CD8-positive, alpha-beta memory T cell (primary cell): ENCODE measurements around the gene ADGRD2. TPM values are rescaled to one million over a fixed set of nuclear protein-coding genes. Genes with fewer than 3 reads are reported as not detected.

ENCODE experiments used
- CTCF ChIA-PET: fragments of 350-600 bp; sonication (Branson Sonifier 250); formaldehyde crosslinking; loops from one replicate; lab custom pipeline; 2021; ENCODE audit warnings: antibody characterized with exemption; lab: Charles Lee
- POLR2A ChIA-PET: fragments of 350-600 bp; sonication (Branson Sonifier 250); formaldehyde crosslinking; loops from one replicate; lab custom pipeline; 2021; ENCODE audit warnings: antibody characterized with exemption; lab: Charles Lee
- DNase-seq, 5 donors: peaks; one replicate each; pipeline versions ENCODE4 v3.0.0 to v3.0.0-alpha.2; 2020 to 2022; ENCODE audit warnings: mixed read lengths in 1 of 5
- H3K27ac ChIP-seq: one replicate; pipeline ENCODE4 v1.7.0; 2013; ENCODE audit warnings: low read depth, mild to moderate bottlenecking, low read length, moderate library complexity
- H3K27me3 ChIP-seq: 2 replicates; pipeline ENCODE4 v1.7.0; 2013; ENCODE audit warnings: low read length, mild to moderate bottlenecking; ENCODE audit not compliant: insufficient read depth, poor library complexity, severe bottlenecking
- H3K36me3 ChIP-seq: 2 replicates; pipeline ENCODE4 v1.7.0; 2013; ENCODE audit warnings: mild to moderate bottlenecking, low read length, moderate library complexity; ENCODE audit not compliant: insufficient read depth
- H3K4me1 ChIP-seq: 2 replicates; pipeline ENCODE4 v1.7.0; 2013; ENCODE audit warnings: mild to moderate bottlenecking, low read length, moderate library complexity; ENCODE audit not compliant: insufficient read depth
- H3K4me3 ChIP-seq: 2 replicates; pipeline ENCODE4 v1.7.0; 2013; ENCODE audit warnings: mild to moderate bottlenecking, low read length
- H3K9me3 ChIP-seq: 2 replicates; pipeline ENCODE4 v1.7.0; 2013; ENCODE audit warnings: mild to moderate bottlenecking, low read length
- H3K27ac Mint-ChIP-seq, 8 donors: one replicate each; pipeline ENCODE4 v1.8.0; 2020 to 2021; ENCODE audit warnings: mixed read lengths in 8 of 8, mild to moderate bottlenecking in 6 of 8, inconsistent platforms in 3 of 8, moderate library complexity in 3 of 8
- H3K27me3 Mint-ChIP-seq, 2 donors: one replicate each; pipeline ENCODE4 v1.8.0; 2020 to 2021; ENCODE audit warnings: mixed read lengths in 2 of 2, mild to moderate bottlenecking in 1 of 2, moderate library complexity in 1 of 2
- H3K36me3 Mint-ChIP-seq, 3 donors: one replicate each; pipeline ENCODE4 v1.8.0; 2020 to 2021; ENCODE audit warnings: mixed read lengths in 3 of 3, inconsistent platforms in 1 of 3, mild to moderate bottlenecking in 1 of 3
- H3K4me1 Mint-ChIP-seq, 3 donors: one replicate each; pipeline ENCODE4 v1.8.0; 2020 to 2021; ENCODE audit warnings: mixed read lengths in 3 of 3, inconsistent platforms in 1 of 3, mild to moderate bottlenecking in 1 of 3
- H3K4me3 Mint-ChIP-seq, 7 donors: one replicate each; pipeline ENCODE4 v1.8.0; 2020 to 2021; ENCODE audit warnings: mixed read lengths in 7 of 7, mild to moderate bottlenecking in 6 of 7, moderate library complexity in 4 of 7, inconsistent platforms in 2 of 7
- H3K9me3 Mint-ChIP-seq, 5 donors: one replicate each; pipeline ENCODE4 v1.8.0; 2020 to 2022; ENCODE audit warnings: mixed read lengths in 5 of 5, mild to moderate bottlenecking in 3 of 5, moderate library complexity in 2 of 5, inconsistent platforms in 1 of 5
- polyA plus RNA-seq: library from polyadenylated mRNA; unstranded; fragments of 300-500 nt; fragmentation: Illumina TruSeq; gene quantifications from one replicate; pipeline ENCODE4 v1.2.3, GENCODE V29; 2021
- total RNA-seq, 2 experiments: library from RNA; stranded (reverse); gene quantifications; one replicate each; pipeline ENCODE4 v1.2.3, GENCODE V29; 2021

The ADGRD2 gene
- not detected for total RNA-seq
- polyA plus RNA-seq = not detected

- Mint-ChIP-seq H3K9me3 (no peaks in the 10 kb centered on the region), H3K36me3 (no peaks in the 10 kb centered on the region), H3K27me3 (peaks cover 22 to 36% of the 10 kb centered on the region in 2 donors), H3K4me3 (no peak within 1 kb of the TSS), H3K27ac (no peak within 1 kb of the TSS), H3K4me1 (no peaks in the 10 kb centered on the region)
- no peak for DNase-seq
- no peak within 1 kb of the TSS for H3K4me3 ChIP-seq
- POLR2A ChIA-PET = no interaction called here
- no peaks in the 10 kb centered on the region for H3K36me3 ChIP-seq
- H3K27me3 ChIP-seq = peaks cover 4% of the 10 kb centered on the region
- no peaks in the 10 kb centered on the region for H3K4me1 ChIP-seq
- no peaks in the 10 kb centered on the region for H3K9me3 ChIP-seq
- CTCF ChIA-PET = no interaction called here
- no peak within 1 kb of the TSS for H3K27ac ChIP-seq
These were observed at the start of gene ADGRD2 for GRCh38 chr9:124450241-124450924. Gene ADGRD2, plus strand, starts transcription at chr9:124450451. Its CDS starts 1,216 bp downstream, at chr9:124451667.

- Histone ChIP-seq H3K4me3 (no peak overlapping the region), H3K36me3 (peaks cover 41% of the 10 kb centered on the region), H3K27me3 (no peaks in the 10 kb centered on the region), H3K9me3 (no peaks in the 10 kb centered on the region), H3K4me1 (peaks cover 3% of the 10 kb centered on the region), H3K27ac (no peak overlapping the region)
- POLR2A ChIA-PET = no interaction called here
- Mint-ChIP-seq H3K27me3 (no peaks in the 10 kb centered on the region), H3K4me3 (no peak overlapping the region), H3K4me1 (peaks cover 41 to 70% (median 44%) of the 10 kb centered on the region in 3 donors), H3K9me3 (no peaks in the 10 kb centered on the region), H3K27ac (no peak overlapping the region), H3K36me3 (peaks cover 10 to 91% (median 31%) of the 10 kb centered on the region in 3 donors)
- DNase-seq = no peak
- CTCF ChIA-PET = no interaction called here
These were observed 47.0 kb upstream of the ADGRD2 start for GRCh38 chr9:124403246-124403645.

- H3K27me3 ChIP-seq = no peaks in the 10 kb centered on the region
- H3K4me1 ChIP-seq = peaks cover 6% of the 10 kb centered on the region
- H3K27ac ChIP-seq = no peak overlapping the region
- Mint-ChIP-seq H3K4me1 (peaks cover 39 to 62% (median 61%) of the 10 kb centered on the region in 3 donors), H3K4me3 (no peak overlapping the region), H3K36me3 (peaks cover 10 to 87% (median 42%) of the 10 kb centered on the region in 3 donors), H3K9me3 (no peaks in the 10 kb centered on the region), H3K27me3 (no peaks in the 10 kb centered on the region), H3K27ac (peak overlapping the region in 1 of 8 donors; percentile 29)
- peaks cover 42% of the 10 kb centered on the region for H3K36me3 ChIP-seq
- POLR2A ChIA-PET = no interaction called here
- CTCF ChIA-PET = interaction anchor here (1.3 kb wide), 1 partner anchor 10 kb away, joined by 4 read pairs; no protein-coding TSS in a partner anchor
- no peaks in the 10 kb centered on the region for H3K9me3 ChIP-seq
- H3K4me3 ChIP-seq = no peak overlapping the region
- DNase-seq = no peak
These were observed 40.8 kb upstream of the ADGRD2 start for GRCh38 chr9:124409410-124409809.

GRCh38 chr9:124410321-124410913 lies 39.8 kb upstream of the ADGRD2 start:
- H3K4me1 ChIP-seq = peaks cover 12% of the 10 kb centered on the region
- no peaks in the 10 kb centered on the region for H3K27me3 Mint-ChIP-seq
- H3K9me3 ChIP-seq = no peaks in the 10 kb centered on the region
- peak overlapping the region in 2 of 7 donors; percentile 5 to 26 for H3K4me3 Mint-ChIP-seq
- H3K4me1 Mint-ChIP-seq = peaks cover 48 to 68% (median 67%) of the 10 kb centered on the region in 3 donors
- no peak for DNase-seq
- no peak overlapping the region for H3K27ac ChIP-seq
- H3K36me3 Mint-ChIP-seq = peaks cover 6 to 88% (median 38%) of the 10 kb centered on the region in 3 donors
- H3K27me3 ChIP-seq = no peaks in the 10 kb centered on the region
- H3K9me3 Mint-ChIP-seq = peaks cover 0 to 1% (median under 1%) of the 10 kb centered on the region in 5 donors
- ChIA-PET CTCF (no interaction called here), POLR2A (interaction anchor here (0.6 to 0.7 kb wide), 2 partner anchors 162 to 382 kb away, joined by 3 to 4 read pairs; no protein-coding TSS in a partner anchor)
- H3K36me3 ChIP-seq = peaks cover 37% of the 10 kb centered on the region
- peak overlapping the region in 1 of 8 donors; percentile 21 for H3K27ac Mint-ChIP-seq
- H3K4me3 ChIP-seq = no peak overlapping the region

DNA sequence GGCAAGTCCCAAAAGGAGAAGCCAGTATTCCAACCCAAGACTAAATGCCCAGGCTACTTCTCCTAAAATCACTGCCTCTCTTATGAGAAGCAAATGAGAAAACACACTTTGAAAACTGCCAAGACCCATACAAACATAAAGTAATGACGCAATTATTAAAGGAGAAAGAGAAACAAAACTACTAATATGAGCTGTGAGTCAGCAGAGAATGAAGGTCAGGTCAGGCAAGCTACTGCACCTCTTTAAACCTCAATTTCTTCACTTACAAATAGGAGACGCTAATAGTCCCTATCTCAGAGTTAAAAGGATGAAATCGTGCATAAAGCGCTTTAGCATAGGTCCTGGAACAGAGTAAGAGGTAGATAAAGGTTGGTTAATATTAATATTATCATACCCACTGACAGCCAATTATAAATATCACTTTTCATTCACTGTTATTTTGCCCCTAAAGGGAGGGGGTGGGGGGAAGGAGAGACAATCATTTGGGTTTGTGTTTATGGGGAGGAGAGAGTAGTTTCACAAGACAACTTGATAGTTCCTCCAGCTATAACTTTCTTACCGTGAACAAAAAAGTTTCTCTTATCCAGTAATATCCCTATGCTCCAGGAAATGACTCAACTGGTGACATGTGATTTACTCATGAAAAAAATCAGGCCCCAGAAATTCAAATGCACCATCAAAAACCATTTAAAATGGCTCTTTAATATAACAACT lies 38.6 kb upstream of the ADGRD2 start:
- DNase-seq = no peak
- Histone ChIP-seq H3K27ac (no peak overlapping the region), H3K27me3 (no peaks in the 10 kb centered on the region), H3K4me1 (peaks cover 17% of the 10 kb centered on the region), H3K4me3 (no peak overlapping the region), H3K36me3 (peaks cover 36% of the 10 kb centered on the region), H3K9me3 (no peaks in the 10 kb centered on the region)
- H3K4me1 Mint-ChIP-seq = peaks cover 46 to 68% (median 63%) of the 10 kb centered on the region in 3 donors
- H3K27ac Mint-ChIP-seq = peak overlapping the region in 1 of 8 donors; percentile 75
- H3K4me3 Mint-ChIP-seq = no peak overlapping the region
- peaks cover 6 to 76% (median 32%) of the 10 kb centered on the region in 3 donors for H3K36me3 Mint-ChIP-seq
- POLR2A ChIA-PET = interaction anchor here (0.6 kb wide), 1 partner anchor 13 kb away, joined by 8 read pairs; no protein-coding TSS in a partner anchor
- H3K27me3 Mint-ChIP-seq = no peaks in the 10 kb centered on the region
- H3K9me3 Mint-ChIP-seq = peaks cover 0 to 4% (median 2%) of the 10 kb centered on the region in 5 donors
- CTCF ChIA-PET = no interaction called here

DNA sequence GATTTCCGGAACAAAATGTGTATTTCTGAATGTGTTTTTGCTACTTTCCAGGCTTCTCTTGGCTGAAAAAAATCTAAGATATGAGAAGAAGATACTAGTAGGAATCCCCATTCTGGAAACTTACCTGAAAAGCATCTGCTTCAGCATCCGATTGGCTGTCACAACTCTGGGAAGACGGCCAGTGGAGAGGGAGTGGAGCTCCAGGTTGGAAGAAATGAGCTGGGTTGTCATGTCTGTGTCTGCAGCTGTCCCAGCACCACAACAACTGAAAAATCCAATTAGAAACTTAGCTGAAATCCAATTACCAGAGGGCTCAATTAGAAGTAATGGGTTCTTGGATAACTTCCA lies 38.0 kb upstream of the ADGRD2 start:
- Histone ChIP-seq H3K36me3 (peaks cover 36% of the 10 kb centered on the region), H3K27me3 (no peaks in the 10 kb centered on the region), H3K9me3 (no peaks in the 10 kb centered on the region), H3K4me3 (no peak overlapping the region), H3K27ac (no peak overlapping the region), H3K4me1 (peaks cover 17% of the 10 kb centered on the region)
- H3K27ac Mint-ChIP-seq = no peak overlapping the region
- CTCF ChIA-PET = no interaction called here
- peak overlapping the region in 1 of 7 donors; percentile 74 for H3K4me3 Mint-ChIP-seq
- H3K27me3 Mint-ChIP-seq = no peaks in the 10 kb centered on the region
- POLR2A ChIA-PET = no interaction called here
- DNase-seq = no peak
- peaks cover 6 to 70% (median 32%) of the 10 kb centered on the region in 3 donors for H3K36me3 Mint-ChIP-seq
- H3K4me1 Mint-ChIP-seq = peaks cover 45 to 63% (median 59%) of the 10 kb centered on the region in 3 donors
- peaks cover 0 to 4% (median 2%) of the 10 kb centered on the region in 5 donors for H3K9me3 Mint-ChIP-seq

- Mint-ChIP-seq H3K27ac (peak overlapping the region; percentile 82 to 98 (median 97)), H3K9me3 (peaks cover 0 to 4% (median 2%) of the 10 kb centered on the region in 5 donors), H3K27me3 (no peaks in the 10 kb centered on the region), H3K4me3 (peak overlapping the region; percentile 95 to 99 (median 98)), H3K4me1 (peaks cover 36 to 46% (median 43%) of the 10 kb centered on the region in 3 donors), H3K36me3 (peaks cover 6 to 48% (median 24%) of the 10 kb centered on the region in 3 donors)
- Histone ChIP-seq H3K27ac (peak overlapping the region; percentile 78), H3K4me3 (peak overlapping the region; percentile 83), H3K9me3 (no peaks in the 10 kb centered on the region), H3K36me3 (peaks cover 32% of the 10 kb centered on the region), H3K4me1 (peaks cover 17% of the 10 kb centered on the region), H3K27me3 (no peaks in the 10 kb centered on the region)
- POLR2A ChIA-PET = interaction anchor here (0.8 to 0.9 kb wide), 2 partner anchors 10 to 207 kb away, joined by 3 read pairs; no protein-coding TSS in a partner anchor
- DNase-seq = no peak
- CTCF ChIA-PET = interaction anchor here (1.2 kb wide), 1 partner anchor 18 kb away, joined by 3 read pairs; no protein-coding TSS in a partner anchor
These were observed 35.6 kb upstream of the ADGRD2 start for GRCh38 chr9:124414612-124415011.
